ENCODE data around the gene OR6C70.
"Not testable (repeated sequence)": the region's sequence is repeated elsewhere in the genome, so short reads cannot be mapped to it uniquely, and the experiment has no call there.

Gene OR6C70

GRCh38 chr12:55470088-55470829 lies at the start of gene OR6C70:
Gene OR6C70 (minus strand): TSS chr12:55470138. CDS start chr12:55470138, 0 bp downstream.
- DNase-seq, result no peak

- DNase-seq, result no peak
These were observed 46.5 kb upstream of the OR6C70 start for GRCh38 chr12:55516391-55516790.

GRCh38 chr12:55515696-55516095 lies 45.8 kb upstream of the OR6C70 start:
- DNase-seq, result no peak

- DNase-seq, result no peak
These were observed 31.7 kb upstream of the OR6C70 start for GRCh38 chr12:55501601-55502000.

- no peak for DNase-seq
These were observed 29.9 kb upstream of the OR6C70 start for GRCh38 chr12:55499810-55500252.

- no peak for DNase-seq
These were observed 29.3 kb upstream of the OR6C70 start for GRCh38 chr12:55499231-55499630.

GRCh38 chr12:55495490-55495889 lies 25.6 kb upstream of the OR6C70 start:
- DNase-seq, result no peak

GRCh38 chr12:55492078-55492477 lies 22.1 kb upstream of the OR6C70 start, which contains the start of gene OR6C68:
Gene OR6C68 (plus strand): TSS chr12:55492378. CDS start chr12:55492378, 0 bp downstream.
- DNase-seq, result no peak

- not testable (repeated sequence) for DNase-seq
These were observed 14.3 kb upstream of the OR6C70 start for GRCh38 chr12:55484284-55484683.

- DNase-seq, result not testable (repeated sequence)
These were observed 9.2 kb upstream of the OR6C70 start for GRCh38 chr12:55479136-55479535.

GRCh38 chr12:55472264-55472663 lies 2.3 kb upstream of the OR6C70 start:
- DNase-seq, result no peak

GRCh38 chr12:55469291-55469690 lies 647 bp downstream of the OR6C70 start:
- DNase-seq, result no peak

- DNase-seq, result no peak
These were observed 2.1 kb downstream of the OR6C70 start for GRCh38 chr12:55467836-55468235.

GRCh38 chr12:55464926-55465325 lies 5.0 kb downstream of the OR6C70 start:
- not testable (repeated sequence) for DNase-seq

- no peak for DNase-seq
These were observed 21.1 kb downstream of the OR6C70 start for GRCh38 chr12:55448825-55449224.

GRCh38 chr12:55446326-55446725 lies 23.6 kb downstream of the OR6C70 start:
- no peak for DNase-seq

- no peak for DNase-seq
These were observed 24.6 kb downstream of the OR6C70 start for GRCh38 chr12:55445357-55445756.

- no peak for DNase-seq
These were observed 26.2 kb downstream of the OR6C70 start, which contains the start of gene OR6C2 for GRCh38 chr12:55443776-55444175. Gene OR6C2 (plus strand): TSS chr12:55444076. CDS start chr12:55452214, 8,138 bp downstream.

GRCh38 chr12:55441233-55441632 lies 28.7 kb downstream of the OR6C70 start:
- not testable (repeated sequence) for DNase-seq

- no peak for DNase-seq
These were observed 41.4 kb downstream of the OR6C70 start for GRCh38 chr12:55428331-55429243.

GRCh38 chr12:55425954-55426353 lies 44.0 kb downstream of the OR6C70 start, which contains the start of gene OR6C76:
Gene OR6C76 (plus strand): TSS chr12:55426254. CDS start chr12:55426254, 0 bp downstream.
- no peak for DNase-seq

- no peak for DNase-seq
These were observed 49.5 kb downstream of the OR6C70 start for GRCh38 chr12:55420307-55420962.

Measured in SHP77 treated with DMSO at 0.1 percent for 48 hours (cell line).